ENCODE results near the gene SLC39A11.

DNA sequence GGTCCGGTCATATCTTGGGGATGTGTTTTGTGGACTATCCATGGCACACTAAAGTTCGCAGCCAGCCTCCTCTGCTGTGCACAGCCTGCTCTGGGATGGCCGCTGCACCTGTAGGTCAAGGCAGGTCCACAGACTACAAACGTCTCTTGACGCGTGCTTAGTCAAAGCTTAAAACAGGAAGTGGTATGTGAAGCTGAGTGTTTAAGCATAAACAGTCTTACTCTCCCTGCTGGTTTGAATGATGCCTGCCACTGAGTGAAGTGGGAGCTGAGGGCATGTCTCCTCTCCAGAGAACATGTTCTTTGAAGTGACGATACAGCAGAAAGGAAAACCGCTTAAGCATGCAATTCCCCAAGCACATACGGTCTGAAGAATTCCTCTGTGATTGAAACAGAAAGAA, 365.6 kb downstream of the SLC39A11 start:
- TF ChIP-seq, protein P1, sequence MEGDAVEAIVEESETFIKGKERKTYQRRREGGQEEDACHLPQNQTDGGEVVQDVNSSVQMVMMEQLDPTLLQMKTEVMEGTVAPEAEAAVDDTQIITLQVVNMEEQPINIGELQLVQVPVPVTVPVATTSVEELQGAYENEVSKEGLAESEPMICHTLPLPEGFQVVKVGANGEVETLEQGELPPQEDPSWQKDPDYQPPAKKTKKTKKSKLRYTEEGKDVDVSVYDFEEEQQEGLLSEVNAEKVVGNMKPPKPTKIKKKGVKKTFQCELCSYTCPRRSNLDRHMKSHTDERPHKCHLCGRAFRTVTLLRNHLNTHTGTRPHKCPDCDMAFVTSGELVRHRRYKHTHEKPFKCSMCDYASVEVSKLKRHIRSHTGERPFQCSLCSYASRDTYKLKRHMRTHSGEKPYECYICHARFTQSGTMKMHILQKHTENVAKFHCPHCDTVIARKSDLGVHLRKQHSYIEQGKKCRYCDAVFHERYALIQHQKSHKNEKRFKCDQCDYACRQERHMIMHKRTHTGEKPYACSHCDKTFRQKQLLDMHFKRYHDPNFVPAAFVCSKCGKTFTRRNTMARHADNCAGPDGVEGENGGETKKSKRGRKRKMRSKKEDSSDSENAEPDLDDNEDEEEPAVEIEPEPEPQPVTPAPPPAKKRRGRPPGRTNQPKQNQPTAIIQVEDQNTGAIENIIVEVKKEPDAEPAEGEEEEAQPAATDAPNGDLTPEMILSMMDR (IDR thresholded peaks at IDR 0.05), result no peak
- no peak for TF ChIP-seq POLR2A (IDR thresholded peaks at IDR 0.05)

Data from thyroid gland (tissue), 4 donors.